Neural progenitor cell (in vitro differentiated cells): Measurements from ENCODE around the gene RPL12.

ENCODE experiments used
- CTCF ChIP-seq: fragments of 200-600 bp; sonication (generic); IDR thresholded peaks from 2 replicates; pipeline ENCODE4 v1.5.1; 2017; ENCODE audit warnings: antibody characterized with exemption, mild to moderate bottlenecking
- EZH2 ChIP-seq: fragments of 200-600 bp; sonication (generic); IDR thresholded peaks from 2 replicates; pipeline ENCODE4 v1.6.1; 2017; ENCODE audit warnings: antibody characterized with exemption, mild to moderate bottlenecking, moderate library complexity
- EZH2phosphoT487 ChIP-seq: fragments of 200-600 bp; sonication (generic); IDR thresholded peaks from 2 replicates; pipeline ENCODE4 v1.6.1; 2017; ENCODE audit warnings: antibody characterized with exemption

- TF ChIP-seq CTCF (no peak), EZH2 (no peak), EZH2phosphoT487 (no peak)
Observed at GRCh38 chr9:127404631-127405030, 46.6 kb downstream of the RPL12 start.
